SK-N-SH (cell line): ENCODE data around the gene SST.
"Not testable (repeated sequence)": the region's sequence is repeated elsewhere in the genome, so short reads cannot be mapped to it uniquely, and the experiment has no call there.

ENCODE experiments used
- CHD2 ChIP-seq: fragments of 150-350 bp; IDR thresholded peaks from 2 replicates; pipeline ENCODE4 v1.6.1; 2018; ENCODE audit warnings: low read length; ENCODE audit not compliant: partially characterized antibody
- EP300 ChIP-seq, 2 experiments: IDR thresholded peaks; 2 replicates each; pipeline versions ENCODE4 v1.4.0 to v1.6.1; 2012; ENCODE audit warnings: borderline replicate concordance in 1 of 2, low read depth in 1 of 2, low read length in 1 of 2
- MEF2A ChIP-seq: IDR thresholded peaks from 2 replicates; pipeline ENCODE4 v1.4.0; 2012; ENCODE audit warnings: low read depth, borderline replicate concordance
- MXI1 ChIP-seq: IDR thresholded peaks from 2 replicates; pipeline ENCODE4 v1.6.1; 2012; ENCODE audit warnings: mild to moderate bottlenecking, low read depth, low read length, improper control_type of control experiment
- SIN3A ChIP-seq: IDR thresholded peaks from 2 replicates; pipeline ENCODE4 v1.6.1; 2012; ENCODE audit warnings: low read depth, mild to moderate bottlenecking, low read length, moderate library complexity, borderline replicate concordance
- TF ChIP-seq, protein P1 (sequence below): fragments of 200-600 bp; sonication (generic); IDR thresholded peaks from 2 replicates; pipeline ENCODE4 v1.6.1; 2017; ENCODE audit warnings: antibody characterized with exemption, mild to moderate bottlenecking, moderate library complexity
- TF ChIP-seq, protein P2 (sequence below): IDR thresholded peaks from 2 replicates; pipeline ENCODE4 v1.6.1; 2012; ENCODE audit warnings: mild to moderate bottlenecking, low read depth, low read length, moderate library complexity

DNA sequence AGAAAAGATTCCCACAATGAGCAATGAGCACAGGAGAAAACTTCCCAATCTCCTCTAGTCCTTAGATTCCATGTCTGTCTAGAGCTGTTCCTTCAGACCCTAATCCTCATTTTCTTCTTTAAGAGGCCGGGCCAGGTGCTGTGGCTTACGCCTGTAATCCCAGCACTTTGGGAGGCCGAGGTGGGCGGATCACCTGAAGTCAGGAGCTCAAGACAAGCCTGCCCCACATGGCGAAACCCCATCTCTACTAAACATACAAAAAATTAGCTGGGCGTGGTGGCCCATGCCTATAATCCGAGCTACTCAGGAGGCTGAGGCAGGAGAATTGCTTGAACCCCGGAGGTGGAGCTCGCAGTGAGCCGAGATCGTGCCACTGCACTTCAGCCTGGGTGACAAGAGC, 11.6 kb upstream of the SST start:
- TF ChIP-seq, protein P1, sequence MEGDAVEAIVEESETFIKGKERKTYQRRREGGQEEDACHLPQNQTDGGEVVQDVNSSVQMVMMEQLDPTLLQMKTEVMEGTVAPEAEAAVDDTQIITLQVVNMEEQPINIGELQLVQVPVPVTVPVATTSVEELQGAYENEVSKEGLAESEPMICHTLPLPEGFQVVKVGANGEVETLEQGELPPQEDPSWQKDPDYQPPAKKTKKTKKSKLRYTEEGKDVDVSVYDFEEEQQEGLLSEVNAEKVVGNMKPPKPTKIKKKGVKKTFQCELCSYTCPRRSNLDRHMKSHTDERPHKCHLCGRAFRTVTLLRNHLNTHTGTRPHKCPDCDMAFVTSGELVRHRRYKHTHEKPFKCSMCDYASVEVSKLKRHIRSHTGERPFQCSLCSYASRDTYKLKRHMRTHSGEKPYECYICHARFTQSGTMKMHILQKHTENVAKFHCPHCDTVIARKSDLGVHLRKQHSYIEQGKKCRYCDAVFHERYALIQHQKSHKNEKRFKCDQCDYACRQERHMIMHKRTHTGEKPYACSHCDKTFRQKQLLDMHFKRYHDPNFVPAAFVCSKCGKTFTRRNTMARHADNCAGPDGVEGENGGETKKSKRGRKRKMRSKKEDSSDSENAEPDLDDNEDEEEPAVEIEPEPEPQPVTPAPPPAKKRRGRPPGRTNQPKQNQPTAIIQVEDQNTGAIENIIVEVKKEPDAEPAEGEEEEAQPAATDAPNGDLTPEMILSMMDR, result not testable (repeated sequence)
- not testable (repeated sequence) for TF ChIP-seq MXI1; CHD2; SIN3A; MEF2A; EP300 (IDR thresholded peaks at IDR 0.05; ENCODE audit: borderline replicate concordance in 1 of 2, low read depth in 1 of 2, low read length in 1 of 2)
- TF ChIP-seq, protein P2, sequence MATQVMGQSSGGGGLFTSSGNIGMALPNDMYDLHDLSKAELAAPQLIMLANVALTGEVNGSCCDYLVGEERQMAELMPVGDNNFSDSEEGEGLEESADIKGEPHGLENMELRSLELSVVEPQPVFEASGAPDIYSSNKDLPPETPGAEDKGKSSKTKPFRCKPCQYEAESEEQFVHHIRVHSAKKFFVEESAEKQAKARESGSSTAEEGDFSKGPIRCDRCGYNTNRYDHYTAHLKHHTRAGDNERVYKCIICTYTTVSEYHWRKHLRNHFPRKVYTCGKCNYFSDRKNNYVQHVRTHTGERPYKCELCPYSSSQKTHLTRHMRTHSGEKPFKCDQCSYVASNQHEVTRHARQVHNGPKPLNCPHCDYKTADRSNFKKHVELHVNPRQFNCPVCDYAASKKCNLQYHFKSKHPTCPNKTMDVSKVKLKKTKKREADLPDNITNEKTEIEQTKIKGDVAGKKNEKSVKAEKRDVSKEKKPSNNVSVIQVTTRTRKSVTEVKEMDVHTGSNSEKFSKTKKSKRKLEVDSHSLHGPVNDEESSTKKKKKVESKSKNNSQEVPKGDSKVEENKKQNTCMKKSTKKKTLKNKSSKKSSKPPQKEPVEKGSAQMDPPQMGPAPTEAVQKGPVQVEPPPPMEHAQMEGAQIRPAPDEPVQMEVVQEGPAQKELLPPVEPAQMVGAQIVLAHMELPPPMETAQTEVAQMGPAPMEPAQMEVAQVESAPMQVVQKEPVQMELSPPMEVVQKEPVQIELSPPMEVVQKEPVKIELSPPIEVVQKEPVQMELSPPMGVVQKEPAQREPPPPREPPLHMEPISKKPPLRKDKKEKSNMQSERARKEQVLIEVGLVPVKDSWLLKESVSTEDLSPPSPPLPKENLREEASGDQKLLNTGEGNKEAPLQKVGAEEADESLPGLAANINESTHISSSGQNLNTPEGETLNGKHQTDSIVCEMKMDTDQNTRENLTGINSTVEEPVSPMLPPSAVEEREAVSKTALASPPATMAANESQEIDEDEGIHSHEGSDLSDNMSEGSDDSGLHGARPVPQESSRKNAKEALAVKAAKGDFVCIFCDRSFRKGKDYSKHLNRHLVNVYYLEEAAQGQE, result not testable (repeated sequence)
